T-helper 2 cell treated with Interferon-gamma antibody and Interleukin-4, amounts not matched to agents 100 ng/mL and 5 ng/mL, for 36 hours (primary cell): ENCODE measurements around the gene GSTO2. TPM values are rescaled to one million over a fixed set of nuclear protein-coding genes. Genes with fewer than 3 reads are reported as not detected.

ENCODE experiments used
- total RNA-seq: library from RNA; stranded (reverse); gene quantifications from 2 replicates; pipeline ENCODE4 v1.2.3, GENCODE V29; 2022

GSTO2 gene
- total RNA-seq, 1 donor from 2014 or later: 0.66 TPM

Other genes with a start within 250 kb of the GSTO2 start
- not detected in 2 replicates for gene COL17A1, start 183.3 kb upstream of the GSTO2 start, total RNA-seq
- 13.6 and 14.7 TPM in 2 replicates for gene SFR1, start 147.0 kb upstream of the GSTO2 start, total RNA-seq
- 0.09 TPM in 1 of 2 replicates, not detected in the other for gene CFAP43, start 36.8 kb upstream of the GSTO2 start, total RNA-seq
- gene GSTO1, start 14.3 kb upstream of the GSTO2 start, total RNA-seq: 134 and 141 TPM in 2 replicates
- 20.1 and 20.2 TPM in 2 replicates for gene ITPRIP, start 69.3 kb downstream of the GSTO2 start, total RNA-seq
- 0.39 and 0.55 TPM in 2 replicates for gene CFAP58, start 84.6 kb downstream of the GSTO2 start, total RNA-seq